ENCODE data around the gene CFAP52.
A peak's percentile ranks its signal among the peaks of the same experiment; 100 is the strongest.
"Not testable (repeated sequence)": the region's sequence is repeated elsewhere in the genome, so short reads cannot be mapped to it uniquely, and the experiment has no call there.

CFAP52 gene

DNA sequence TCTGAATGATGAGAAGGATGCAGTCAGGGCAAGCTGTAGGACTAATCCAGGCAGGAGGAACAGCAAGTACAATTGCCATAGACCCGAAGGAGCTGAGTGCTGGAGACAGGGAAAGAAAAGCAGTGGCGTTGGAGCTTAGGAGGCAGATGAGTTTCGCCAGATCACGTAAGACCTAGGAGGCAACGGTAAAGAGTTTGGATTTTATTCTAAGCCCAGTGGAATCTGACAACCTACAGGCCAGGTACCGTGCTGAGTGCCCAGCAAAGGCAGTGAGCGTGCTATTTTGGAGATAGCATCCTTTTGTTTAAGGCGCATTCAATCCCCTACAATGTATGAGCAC, 70.1 kb downstream of the CFAP52 start:
- H3K27ac ChIP-seq, result peak overlapping the region; percentile 95
- TF ChIP-seq ZFX (IDR thresholded peaks at IDR 0.05), result no peak; the same call in 1 of the 2 replicates
- TF ChIP-seq, protein P1, sequence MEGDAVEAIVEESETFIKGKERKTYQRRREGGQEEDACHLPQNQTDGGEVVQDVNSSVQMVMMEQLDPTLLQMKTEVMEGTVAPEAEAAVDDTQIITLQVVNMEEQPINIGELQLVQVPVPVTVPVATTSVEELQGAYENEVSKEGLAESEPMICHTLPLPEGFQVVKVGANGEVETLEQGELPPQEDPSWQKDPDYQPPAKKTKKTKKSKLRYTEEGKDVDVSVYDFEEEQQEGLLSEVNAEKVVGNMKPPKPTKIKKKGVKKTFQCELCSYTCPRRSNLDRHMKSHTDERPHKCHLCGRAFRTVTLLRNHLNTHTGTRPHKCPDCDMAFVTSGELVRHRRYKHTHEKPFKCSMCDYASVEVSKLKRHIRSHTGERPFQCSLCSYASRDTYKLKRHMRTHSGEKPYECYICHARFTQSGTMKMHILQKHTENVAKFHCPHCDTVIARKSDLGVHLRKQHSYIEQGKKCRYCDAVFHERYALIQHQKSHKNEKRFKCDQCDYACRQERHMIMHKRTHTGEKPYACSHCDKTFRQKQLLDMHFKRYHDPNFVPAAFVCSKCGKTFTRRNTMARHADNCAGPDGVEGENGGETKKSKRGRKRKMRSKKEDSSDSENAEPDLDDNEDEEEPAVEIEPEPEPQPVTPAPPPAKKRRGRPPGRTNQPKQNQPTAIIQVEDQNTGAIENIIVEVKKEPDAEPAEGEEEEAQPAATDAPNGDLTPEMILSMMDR (conservative IDR thresholded peaks at IDR 0.05), result no peak

DNA sequence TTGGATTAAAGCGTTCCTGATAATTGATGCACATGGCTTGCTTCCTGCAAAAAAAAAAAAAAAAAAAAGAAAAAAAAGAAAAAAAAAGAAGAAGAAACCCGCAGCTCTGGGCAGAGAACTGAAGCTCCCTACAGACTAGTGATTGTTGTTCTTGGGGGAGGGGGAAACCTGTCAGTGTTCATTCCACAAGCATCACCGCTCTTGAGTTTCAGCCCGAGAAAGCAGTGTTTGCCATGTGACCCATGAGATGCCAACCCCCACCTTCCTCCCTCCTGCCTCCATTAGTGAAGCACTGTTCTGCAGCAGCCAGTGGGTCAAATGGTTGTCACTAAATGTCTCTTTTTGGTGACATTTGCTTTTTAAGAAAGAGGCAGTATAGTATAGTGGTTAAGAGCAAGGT, 70.6 kb downstream of the CFAP52 start:
- H3K27ac ChIP-seq, result peak overlapping the region; percentile 95
- TF ChIP-seq ZFX (IDR thresholded peaks at IDR 0.05), result no peak
- TF ChIP-seq, protein P1 (conservative IDR thresholded peaks at IDR 0.05), result no peak

DNA sequence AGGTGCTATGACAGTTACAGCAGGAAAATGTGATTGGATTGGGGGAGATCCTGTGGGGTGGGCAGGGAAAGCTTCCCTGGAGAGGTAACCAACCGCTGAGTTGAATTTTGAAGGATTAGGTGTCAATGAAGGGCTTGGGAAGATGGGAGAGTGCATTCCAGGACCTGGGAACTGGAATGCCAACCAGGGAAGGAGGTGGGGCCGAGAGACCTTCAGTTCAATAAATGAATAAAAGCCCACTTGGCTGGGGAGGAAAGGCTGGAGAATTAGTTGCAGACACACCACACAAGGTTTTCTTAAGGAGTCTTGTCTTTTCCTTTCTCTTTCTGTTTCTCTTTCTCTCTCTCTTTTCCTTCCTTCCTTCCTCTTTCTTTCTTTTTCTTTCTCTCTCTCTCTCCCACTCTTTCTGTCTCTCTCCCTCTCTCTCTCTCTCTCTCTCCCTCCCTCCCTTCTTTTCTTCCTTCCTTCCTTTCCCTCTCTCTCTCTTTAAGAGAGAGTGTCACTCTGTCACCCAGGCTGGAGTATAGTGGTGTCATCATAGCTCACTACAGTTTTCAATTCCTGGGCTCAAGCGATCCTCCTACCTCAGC, 72.2 kb downstream of the CFAP52 start:
- no peak overlapping the region for H3K27ac ChIP-seq

DNA sequence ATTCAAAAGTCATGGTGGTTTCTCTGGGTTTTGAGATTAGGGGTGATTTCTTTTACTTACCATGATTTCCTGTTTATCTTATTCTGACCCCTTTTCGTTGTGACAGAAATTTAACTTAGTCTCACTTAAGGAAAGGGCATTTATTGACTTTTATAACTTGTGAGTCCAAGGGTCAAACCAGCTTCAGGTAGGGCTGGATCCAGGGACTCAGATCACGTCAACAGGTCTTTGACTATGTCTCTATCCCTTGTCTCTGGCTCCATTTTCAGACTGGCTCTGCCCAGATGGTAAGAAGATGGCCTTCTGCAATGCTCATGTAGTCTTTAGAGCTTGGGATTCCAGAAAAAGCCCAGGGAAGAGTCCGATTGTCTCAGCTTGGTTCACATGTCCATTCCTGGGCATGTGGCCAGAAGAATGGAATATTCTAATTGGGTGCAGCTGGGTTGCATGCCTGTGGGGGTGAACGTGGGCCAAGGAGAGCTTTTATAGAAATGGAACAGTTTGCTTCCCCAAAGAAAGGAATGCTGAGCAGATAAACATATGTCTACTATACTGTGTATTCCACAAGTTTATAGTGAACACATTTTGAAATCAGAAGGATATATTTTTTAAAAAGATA, 82.3 kb downstream of the CFAP52 start:
- TF ChIP-seq, protein P1 (conservative IDR thresholded peaks at IDR 0.05), result no peak
- no peak for TF ChIP-seq ZFX (IDR thresholded peaks at IDR 0.05)
- H3K27ac ChIP-seq, result no peak overlapping the region

More for the DNA sequence above, 72.2 kb downstream of the CFAP52 start:
- no peak for TF ChIP-seq ZFX (IDR thresholded peaks at IDR 0.05)
- TF ChIP-seq, protein P1 (conservative IDR thresholded peaks at IDR 0.05), result no peak

DNA sequence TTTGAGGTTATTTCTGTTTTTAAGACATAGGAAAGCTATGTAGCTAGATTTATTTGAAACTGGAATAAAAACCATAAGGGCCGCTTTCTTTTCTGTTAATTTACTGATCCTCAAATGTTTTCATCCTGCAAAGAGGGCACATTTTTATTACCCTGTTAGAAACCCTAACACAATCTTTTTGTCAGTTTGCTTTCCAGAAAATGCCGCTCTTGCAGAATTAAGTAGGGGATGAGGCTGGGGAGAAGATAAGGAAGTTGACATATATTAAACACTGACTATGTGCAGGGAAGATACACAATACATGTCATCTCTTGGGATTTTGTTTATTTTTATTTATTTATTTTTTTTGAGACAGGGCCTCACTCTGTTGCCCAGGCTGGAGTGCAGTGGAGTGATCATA, 84.6 kb downstream of the CFAP52 start:
- no peak overlapping the region for H3K27ac ChIP-seq
- TF ChIP-seq, protein P1 (conservative IDR thresholded peaks at IDR 0.05), result no peak
- no peak for TF ChIP-seq ZFX (IDR thresholded peaks at IDR 0.05)

DNA sequence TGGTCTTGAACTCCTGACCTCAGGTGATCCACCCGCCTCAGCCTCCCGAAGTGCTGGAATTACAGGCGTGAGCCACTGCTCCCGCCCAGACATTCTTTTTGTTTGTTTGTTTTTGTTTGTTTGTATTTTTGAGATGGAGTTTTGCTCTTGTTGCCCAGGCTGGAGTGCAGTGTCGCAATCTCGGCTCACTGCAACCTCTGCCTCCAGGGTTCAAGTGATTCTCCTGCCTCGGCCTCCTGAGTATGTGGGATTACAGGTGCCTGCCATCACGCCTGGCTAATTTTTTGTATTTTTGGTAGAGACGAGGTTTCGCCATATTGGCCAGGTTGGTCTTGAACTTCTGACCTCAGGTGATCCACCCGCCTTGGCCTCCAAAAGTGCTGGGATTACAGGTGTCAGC, 87.1 kb downstream of the CFAP52 start:
- H3K27ac ChIP-seq, result not testable (repeated sequence)

DNA sequence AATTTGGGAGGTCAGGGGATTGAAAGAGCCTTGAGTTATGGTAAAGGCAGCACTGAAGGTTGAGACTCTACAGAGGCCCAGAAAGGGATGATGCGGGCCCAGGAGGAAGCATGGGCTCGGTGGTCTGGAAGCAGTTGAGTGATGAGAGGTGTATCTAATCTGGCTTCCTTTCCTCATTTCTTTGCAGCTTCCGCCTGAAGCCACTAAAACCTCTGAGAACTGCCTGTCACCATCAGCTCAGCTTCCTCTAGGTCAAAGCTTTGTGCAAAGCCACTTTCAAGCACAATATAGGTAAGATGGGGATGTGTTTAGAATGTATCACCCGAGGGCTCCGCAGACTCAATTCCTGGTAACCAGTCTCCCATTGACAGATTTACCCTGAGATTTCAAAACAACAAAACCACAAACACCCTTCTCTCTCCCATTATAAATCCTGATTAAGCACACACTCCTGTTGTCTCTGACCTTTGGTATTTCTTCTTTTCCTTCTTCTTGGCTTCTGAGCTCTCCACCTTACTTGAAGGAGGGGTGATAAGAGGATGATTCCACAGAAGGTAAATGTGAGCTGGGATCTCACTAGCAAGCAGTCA, 90.1 kb downstream of the CFAP52 start:
- TF ChIP-seq, protein P1 (conservative IDR thresholded peaks at IDR 0.05), result no peak
- TF ChIP-seq ZFX (IDR thresholded peaks at IDR 0.05), result no peak
- no peak overlapping the region for H3K27ac ChIP-seq

DNA sequence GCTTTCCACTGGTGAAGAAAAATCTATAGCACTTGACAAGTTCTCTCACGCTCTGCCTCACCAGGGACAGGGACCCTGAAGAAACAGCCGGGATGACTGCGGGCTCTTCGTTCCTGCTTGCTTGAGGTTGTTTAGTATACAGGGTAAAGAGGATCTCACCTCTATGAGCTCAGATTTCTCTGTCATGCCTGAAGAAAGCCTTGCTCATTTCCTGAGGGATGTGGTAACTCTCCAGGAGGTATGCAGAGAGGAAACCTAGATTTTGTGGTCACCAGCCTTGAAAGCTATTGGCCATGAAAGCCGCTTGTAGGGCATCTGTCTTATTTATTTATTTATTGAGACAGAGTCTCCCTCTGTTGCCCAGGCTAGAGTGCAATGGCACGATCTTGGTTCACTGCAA, 92.1 kb downstream of the CFAP52 start:
- H3K27ac ChIP-seq, result peak overlapping the region; percentile 88

More for the DNA sequence above, 92.1 kb downstream of the CFAP52 start:
- TF ChIP-seq, protein P1 (conservative IDR thresholded peaks at IDR 0.05), result no peak
- no peak for TF ChIP-seq ZFX (IDR thresholded peaks at IDR 0.05)

Measured in C4-2B (cell line).